ENCODE results near the gene COA1.

COA1 gene

GRCh38 chr7:43652364-43652763, 77.0 kb downstream of the COA1 start:
- DNase-seq (ENCODE audit: low spot score): no peak

DNA sequence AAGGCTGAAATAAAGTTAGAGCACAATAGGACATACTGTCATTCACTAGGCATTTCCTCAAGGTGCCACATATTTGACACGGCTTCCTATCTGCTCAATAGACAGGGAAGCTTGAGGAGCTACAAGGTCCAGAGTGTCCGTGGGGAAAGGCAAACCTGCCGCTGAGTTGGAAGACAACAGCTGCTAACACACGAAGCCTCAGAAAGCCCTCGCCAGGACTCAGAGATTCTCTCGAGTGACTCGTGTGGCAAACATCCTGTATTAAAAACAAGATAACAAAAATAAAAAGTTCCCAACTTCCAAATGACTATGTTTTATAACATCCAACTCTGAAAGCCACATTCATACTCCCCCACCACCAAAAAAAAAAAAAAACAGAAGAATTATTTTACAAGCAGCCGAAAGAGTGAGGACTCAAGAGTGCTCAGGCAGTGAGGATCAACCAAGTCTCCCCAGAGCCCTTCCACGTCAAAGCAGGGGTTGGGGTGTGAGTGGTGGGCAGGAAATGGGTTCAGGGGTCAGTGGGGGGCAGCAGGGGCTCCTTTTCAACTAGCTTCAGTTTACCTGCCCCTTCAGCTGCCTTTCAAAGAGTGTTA, 78.8 kb downstream of the COA1 start:
- peak; percentile 43 for DNase-seq (ENCODE audit: low spot score)

- no peak for DNase-seq (ENCODE audit: low spot score)
Observed at GRCh38 chr7:43649755-43650274, 79.5 kb downstream of the COA1 start.

- DNase-seq (ENCODE audit: low spot score): peak; percentile 61
Observed at GRCh38 chr7:43648473-43649406, 80.6 kb downstream of the COA1 start.

DNA sequence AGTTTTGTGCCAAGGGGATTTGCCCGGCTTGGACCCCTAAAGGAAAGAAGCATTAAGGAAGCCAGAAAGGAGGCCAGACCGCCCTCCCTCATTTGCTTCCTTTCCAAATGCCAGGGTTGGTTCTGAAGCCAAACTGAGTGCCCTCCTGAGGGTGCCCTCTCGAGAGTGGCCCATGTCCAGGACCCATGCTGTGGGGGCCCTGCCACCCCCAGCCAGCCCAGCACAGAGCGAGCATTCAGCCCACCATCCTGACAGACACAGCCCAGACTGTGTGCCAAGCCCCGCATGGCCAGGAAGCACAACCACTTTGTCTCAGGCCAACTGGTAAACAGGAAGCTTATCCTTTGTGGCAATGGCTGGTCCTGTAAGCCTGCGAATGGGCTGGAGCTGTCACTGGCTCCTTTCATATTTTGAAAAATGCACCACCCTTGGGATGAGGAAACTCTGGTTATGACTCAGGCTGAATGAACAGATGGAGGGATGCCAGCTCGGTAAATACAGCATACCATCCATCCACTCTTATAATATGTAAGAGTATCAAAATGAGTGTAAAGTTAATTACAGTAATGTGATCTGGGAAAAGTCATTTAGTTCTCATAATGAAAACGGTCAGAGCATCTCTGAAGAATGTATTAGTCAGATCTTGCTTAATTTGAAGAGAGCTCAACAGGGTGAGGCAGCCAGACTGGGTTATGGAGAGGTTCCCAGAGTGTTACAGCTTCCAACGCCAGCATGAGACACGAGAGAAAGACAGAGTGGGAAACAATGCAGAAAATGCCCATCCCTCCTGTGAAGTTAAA, 81.5 kb downstream of the COA1 start:
- DNase-seq (ENCODE audit: low spot score): peak; percentile 98

DNA sequence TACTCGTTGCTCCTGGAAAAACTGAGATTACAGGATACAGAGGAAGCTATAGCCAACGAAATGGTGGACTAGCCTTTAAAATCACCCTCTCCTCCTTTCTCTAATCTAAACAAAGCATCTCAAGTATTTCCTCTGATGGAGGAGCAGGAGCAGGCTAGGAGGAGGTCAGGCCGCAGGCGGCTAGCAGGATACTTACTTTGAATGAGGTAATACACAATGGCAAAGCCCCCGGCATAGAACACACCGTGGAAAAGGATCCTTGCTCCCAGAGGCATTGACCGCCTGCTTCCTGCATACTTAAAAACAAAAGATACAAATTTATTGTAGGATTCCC, 82.0 kb downstream of the COA1 start:
- DNase-seq (ENCODE audit: low spot score): peak; percentile 55

DNA sequence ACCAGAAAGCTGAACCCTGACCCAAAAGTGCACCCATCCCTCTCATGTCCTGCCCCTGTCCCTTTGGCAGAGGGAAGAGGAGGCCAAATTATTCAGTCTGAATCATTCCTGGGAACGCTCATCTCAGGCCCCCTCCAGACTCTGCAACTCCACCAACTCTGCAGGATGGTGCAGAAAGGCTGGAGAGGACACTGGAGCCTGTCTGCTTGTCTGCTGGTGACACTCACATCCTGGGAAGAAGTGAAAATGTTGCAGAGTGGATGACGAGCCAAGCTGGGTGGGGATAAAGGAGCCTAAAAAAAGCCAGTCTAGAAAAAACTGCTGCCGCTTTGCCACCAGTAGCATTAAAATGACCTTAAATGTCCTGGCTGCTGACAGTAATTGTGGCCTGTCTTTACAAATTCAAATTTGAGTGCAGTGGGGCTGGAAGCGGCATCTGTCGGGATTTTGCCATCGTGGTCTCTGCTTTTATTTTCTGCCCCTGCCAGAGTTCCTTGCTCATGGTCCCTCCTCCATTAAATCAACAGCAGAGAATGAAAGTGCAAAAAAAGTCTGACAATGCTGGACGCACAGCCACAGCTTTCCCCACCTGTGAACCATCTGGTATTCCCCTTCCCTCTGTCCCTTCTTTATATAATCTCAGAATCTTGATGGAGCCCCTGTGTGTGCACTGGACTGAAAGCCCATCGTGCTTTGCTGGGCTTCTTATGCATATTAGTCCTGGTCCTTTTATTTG, 82.6 kb downstream of the COA1 start:
- DNase-seq (ENCODE audit: low spot score): no peak

DNA sequence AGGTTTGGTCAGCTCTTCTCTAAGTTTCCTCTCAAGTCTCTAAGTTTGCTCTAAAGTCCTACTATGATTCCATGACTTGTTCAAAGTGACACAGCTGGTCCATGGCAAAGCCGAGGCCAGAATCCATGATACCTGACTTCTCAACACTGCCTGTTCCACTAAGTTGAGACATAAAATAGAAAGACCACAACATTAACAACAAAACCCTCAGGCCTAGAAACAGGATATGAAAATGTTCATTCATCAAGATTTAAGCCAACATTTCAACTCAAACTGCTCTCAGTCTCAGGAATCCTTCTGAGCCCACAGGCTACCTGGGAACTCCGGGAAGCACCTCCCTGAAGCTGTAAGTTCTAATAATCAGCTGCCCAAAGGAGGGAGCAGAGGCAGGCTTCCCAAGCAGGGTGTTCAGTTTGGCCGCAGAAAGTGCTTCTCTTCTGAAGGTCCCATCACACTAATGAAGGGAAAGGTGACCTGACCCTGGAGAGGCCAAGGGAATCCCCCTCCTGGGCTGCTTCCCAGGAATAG, 83.6 kb downstream of the COA1 start:
- DNase-seq (ENCODE audit: low spot score): no peak

DNA sequence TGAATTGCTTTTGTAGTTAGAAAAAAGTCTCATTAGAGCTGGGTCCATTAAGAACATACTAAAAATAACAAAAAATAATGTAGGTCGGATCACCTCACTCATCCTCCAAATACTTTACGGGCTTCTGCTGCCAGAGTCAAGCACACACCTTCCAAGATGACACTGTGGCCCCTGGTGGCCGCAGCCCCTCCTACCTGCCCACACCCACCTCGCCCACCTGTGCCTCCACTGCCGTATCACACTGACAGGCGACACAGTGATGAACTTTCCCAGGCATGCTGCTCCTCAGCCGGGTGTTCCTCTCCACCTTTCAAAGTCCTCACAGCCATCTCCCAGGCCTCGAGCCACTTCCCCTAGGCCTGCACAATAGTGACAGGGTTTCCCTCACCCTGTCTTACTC, 85.5 kb downstream of the COA1 start:
- DNase-seq (ENCODE audit: low spot score): no peak

DNA sequence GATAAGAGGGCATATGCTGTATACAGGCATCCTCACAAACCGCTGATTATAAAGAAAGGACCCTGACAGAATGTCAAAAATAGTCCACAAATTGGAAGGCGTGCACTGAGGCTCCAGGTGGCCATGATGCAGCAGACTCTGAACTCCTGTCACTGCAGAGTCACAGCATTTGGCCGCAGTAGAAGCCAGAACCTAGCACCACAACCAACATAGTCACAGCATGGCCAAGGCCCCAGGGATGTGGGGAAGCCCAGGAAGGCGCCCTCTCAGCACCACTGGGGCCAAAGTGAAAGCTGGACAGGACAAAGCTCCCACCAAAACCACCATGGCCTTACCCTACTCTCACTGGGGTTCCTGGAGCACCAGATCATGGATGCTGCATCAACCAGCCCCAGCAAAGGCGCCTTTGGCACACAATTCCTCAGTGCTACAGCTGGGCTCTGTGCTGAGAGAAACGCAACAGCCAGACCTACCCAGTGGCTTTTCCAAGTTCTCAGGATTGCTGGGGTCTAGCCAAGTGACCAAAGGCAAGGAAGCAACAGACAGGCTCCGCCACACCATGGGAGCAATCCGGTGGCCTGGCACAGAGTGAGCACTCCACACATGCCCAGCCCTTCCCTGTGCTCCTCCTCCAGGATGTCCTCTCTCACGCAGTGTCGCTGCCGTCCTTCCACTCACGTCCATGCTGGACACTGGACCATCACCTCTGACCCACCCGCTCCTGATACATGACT, 86.3 kb downstream of the COA1 start:
- no peak for DNase-seq (ENCODE audit: low spot score)

- DNase-seq (ENCODE audit: low spot score): no peak
Observed at GRCh38 chr7:43640679-43641078, 88.6 kb downstream of the COA1 start.

- peak; percentile 82 for DNase-seq (ENCODE audit: low spot score)
Observed at GRCh38 chr7:43639858-43640491, 89.3 kb downstream of the COA1 start.

GRCh38 chr7:43637114-43637806, 92.1 kb downstream of the COA1 start:
- peak; percentile 66 for DNase-seq (ENCODE audit: low spot score)

DNA sequence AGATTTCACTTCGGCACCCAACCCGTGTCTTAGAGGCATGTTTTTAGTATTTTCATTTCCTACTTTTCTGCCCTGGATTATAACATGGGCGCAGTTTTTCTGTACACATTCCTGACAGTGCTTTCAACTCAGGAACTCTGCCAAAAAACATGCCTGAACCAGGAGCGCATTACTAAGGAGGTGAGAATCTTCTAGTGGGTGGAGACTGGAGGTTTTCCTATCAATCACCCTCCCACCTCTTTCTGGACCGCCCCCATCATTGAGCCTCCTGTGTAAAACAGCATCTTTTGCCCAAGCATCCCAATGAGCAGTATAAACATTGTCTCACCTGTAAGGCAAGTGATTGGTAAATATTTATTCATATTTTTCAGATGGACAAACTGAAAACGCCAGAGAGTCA, 93.2 kb downstream of the COA1 start:
- DNase-seq (ENCODE audit: low spot score): no peak

DNA sequence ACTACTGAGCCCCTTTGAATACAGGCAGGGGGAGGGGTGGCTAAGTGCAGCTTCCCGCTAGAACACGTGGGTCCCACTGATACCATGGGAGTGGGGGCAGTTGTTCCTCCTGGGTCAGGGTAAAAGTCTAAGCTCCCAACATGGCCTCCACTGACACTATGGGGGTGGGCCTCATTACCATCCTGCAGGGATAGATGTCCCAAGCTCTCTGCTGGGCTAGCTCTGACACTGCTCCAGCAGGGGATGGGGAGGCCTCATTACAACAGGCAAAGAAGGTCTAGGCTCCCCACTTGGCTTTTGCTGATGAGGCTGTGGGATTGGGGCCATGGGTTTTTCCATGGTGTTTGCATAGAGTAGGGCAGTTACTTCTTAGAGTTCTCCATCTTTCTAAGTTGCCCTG, 94.9 kb downstream of the COA1 start:
- DNase-seq (ENCODE audit: low spot score): no peak

GRCh38 chr7:43632746-43633145, 96.6 kb downstream of the COA1 start:
- no peak for DNase-seq (ENCODE audit: low spot score)

DNA sequence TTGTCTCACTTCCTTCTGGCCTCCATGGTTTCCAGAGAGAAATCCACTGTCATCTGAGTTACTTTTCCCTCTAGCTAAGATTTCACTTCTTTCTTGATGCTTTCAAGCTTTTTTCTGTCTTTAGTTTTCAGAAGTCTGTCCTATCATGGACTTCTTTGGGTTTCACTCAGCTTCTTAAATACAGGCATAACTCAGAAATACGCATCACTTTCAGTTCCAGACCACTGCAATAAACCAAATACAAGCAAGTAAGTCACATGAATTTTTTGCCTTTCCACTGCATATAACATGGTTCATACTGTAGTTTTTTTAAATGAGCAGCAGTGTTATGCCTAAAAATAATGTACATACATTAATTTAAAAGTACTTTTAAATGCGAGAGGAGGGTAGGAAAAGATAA, 97.8 kb downstream of the COA1 start:
- no peak for DNase-seq (ENCODE audit: low spot score)

- DNase-seq (ENCODE audit: low spot score): no peak
Observed at GRCh38 chr7:43630482-43630881, 98.8 kb downstream of the COA1 start.

- no peak for DNase-seq (ENCODE audit: low spot score)
Observed at GRCh38 chr7:43629857-43630256, 99.5 kb downstream of the COA1 start.

DNA sequence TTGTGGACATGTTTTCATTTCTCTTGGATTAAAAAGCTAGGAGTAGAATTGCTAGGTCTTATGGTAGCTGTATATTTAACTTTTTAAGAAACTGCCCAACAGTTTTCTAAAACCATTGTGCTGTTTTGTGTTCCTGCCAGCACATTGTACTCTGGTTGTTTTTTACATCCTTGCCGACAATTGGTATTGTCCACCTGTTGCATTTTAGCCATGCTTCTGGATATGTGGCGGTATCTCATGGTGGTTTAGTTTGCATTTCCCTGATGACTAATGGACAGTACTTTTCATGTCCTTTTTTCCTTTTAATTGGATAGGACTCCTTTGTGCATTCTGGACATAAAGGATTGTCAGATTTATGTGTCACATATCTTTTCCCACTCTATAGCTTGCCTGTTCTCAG, 100.9 kb downstream of the COA1 start:
- DNase-seq (ENCODE audit: low spot score): no peak
